Uterus (tissue), 2 donors: Measurements from ENCODE around the gene HLA-DOA.

Experiments
- POLR2A ChIP-seq, 2 donors: fragments of 450-650 bp; IDR thresholded peaks; one replicate each; pipeline ENCODE4 v1.6.1; 2016; ENCODE audit warnings: antibody characterized with exemption in 2 of 2, mild to moderate bottlenecking in 1 of 2, moderate library complexity in 1 of 2
- TF ChIP-seq, protein P1 (sequence below), 4 experiments: fragments of 200-600 bp in 2 of 4; fragments of 450-650 bp in 2 of 4; sonication (generic) in 2 of 4; IDR thresholded peaks; one replicate each; pipeline ENCODE4 v1.5.1; 2016 to 2019; ENCODE audit warnings: antibody characterized with exemption in 4 of 4, mild to moderate bottlenecking in 2 of 4, moderate library complexity in 1 of 4

DNA sequence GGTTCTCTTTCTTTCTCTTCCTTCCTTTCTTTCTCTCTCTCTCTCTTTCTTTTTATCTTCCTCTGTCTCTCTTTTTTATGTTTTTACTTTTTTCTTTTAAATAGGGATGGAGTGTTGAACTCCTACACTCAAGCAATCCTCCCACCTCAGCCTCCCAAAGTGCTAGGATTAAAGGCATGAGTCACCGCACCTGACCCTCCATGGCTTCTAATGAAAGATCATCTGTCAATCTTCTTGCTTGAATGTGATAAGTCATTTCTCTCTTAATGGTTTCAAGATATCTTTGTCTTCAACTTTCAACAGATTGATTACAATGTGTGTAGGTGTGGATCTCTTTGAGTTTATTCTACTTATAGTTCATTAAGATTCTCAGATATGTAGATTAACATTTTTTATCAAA, 25.2 kb upstream of the HLA-DOA start:
- TF ChIP-seq, protein P1, sequence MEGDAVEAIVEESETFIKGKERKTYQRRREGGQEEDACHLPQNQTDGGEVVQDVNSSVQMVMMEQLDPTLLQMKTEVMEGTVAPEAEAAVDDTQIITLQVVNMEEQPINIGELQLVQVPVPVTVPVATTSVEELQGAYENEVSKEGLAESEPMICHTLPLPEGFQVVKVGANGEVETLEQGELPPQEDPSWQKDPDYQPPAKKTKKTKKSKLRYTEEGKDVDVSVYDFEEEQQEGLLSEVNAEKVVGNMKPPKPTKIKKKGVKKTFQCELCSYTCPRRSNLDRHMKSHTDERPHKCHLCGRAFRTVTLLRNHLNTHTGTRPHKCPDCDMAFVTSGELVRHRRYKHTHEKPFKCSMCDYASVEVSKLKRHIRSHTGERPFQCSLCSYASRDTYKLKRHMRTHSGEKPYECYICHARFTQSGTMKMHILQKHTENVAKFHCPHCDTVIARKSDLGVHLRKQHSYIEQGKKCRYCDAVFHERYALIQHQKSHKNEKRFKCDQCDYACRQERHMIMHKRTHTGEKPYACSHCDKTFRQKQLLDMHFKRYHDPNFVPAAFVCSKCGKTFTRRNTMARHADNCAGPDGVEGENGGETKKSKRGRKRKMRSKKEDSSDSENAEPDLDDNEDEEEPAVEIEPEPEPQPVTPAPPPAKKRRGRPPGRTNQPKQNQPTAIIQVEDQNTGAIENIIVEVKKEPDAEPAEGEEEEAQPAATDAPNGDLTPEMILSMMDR (IDR thresholded peaks at IDR 0.05), result no peak
- no peak for TF ChIP-seq POLR2A (IDR thresholded peaks at IDR 0.05)
